Superior temporal gyrus (tissue), 1 donor: Measurements from ENCODE around the gene MROH2B.
"Not testable (repeated sequence)": the region's sequence is repeated elsewhere in the genome, so short reads cannot be mapped to it uniquely, and the experiment has no call there.

Experiments used
- DNase-seq: peaks from one replicate; pipeline ENCODE4 v3.0.0-alpha.2; 2016; ENCODE audit errors: extremely low spot score

The MROH2B gene

GRCh38 chr5:41022600-41022999, 48.5 kb downstream of the MROH2B start:
- DNase-seq: not testable (repeated sequence)

GRCh38 chr5:41012318-41012717, 58.8 kb downstream of the MROH2B start:
- no peak for DNase-seq

- no peak for DNase-seq
These were observed 60.6 kb downstream of the MROH2B start for GRCh38 chr5:41010572-41010971.

GRCh38 chr5:41009232-41009631, 61.9 kb downstream of the MROH2B start:
- DNase-seq: no peak

GRCh38 chr5:41004931-41005330, 66.2 kb downstream of the MROH2B start:
- DNase-seq: no peak

- no peak for DNase-seq
These were observed 67.3 kb downstream of the MROH2B start for GRCh38 chr5:41003670-41004376.

GRCh38 chr5:40999966-41000365, 71.2 kb downstream of the MROH2B start:
- DNase-seq: no peak

- DNase-seq: no peak
These were observed 72.0 kb downstream of the MROH2B start for GRCh38 chr5:40999142-40999541.

GRCh38 chr5:40995801-40996586, 75.1 kb downstream of the MROH2B start:
- no peak for DNase-seq

GRCh38 chr5:40991981-40992559, 79.1 kb downstream of the MROH2B start:
- no peak for DNase-seq

- DNase-seq: no peak
These were observed 79.8 kb downstream of the MROH2B start for GRCh38 chr5:40991168-40991980.

GRCh38 chr5:40988746-40989510, 82.2 kb downstream of the MROH2B start:
- DNase-seq: no peak

GRCh38 chr5:40987349-40987748, 83.8 kb downstream of the MROH2B start:
- no peak for DNase-seq

- no peak for DNase-seq
These were observed 84.5 kb downstream of the MROH2B start for GRCh38 chr5:40986666-40987065.

GRCh38 chr5:40985501-40985900, 85.6 kb downstream of the MROH2B start:
- no peak for DNase-seq

GRCh38 chr5:40984884-40985283, 86.3 kb downstream of the MROH2B start:
- no peak for DNase-seq

- DNase-seq: no peak
These were observed 87.4 kb downstream of the MROH2B start for GRCh38 chr5:40983781-40984180.

GRCh38 chr5:40981420-40981819, 89.7 kb downstream of the MROH2B start:
- DNase-seq: no peak

GRCh38 chr5:40976836-40977235, 94.3 kb downstream of the MROH2B start:
- DNase-seq: no peak

GRCh38 chr5:40976041-40976440, 95.1 kb downstream of the MROH2B start:
- no peak for DNase-seq

- no peak for DNase-seq
These were observed 97.7 kb downstream of the MROH2B start for GRCh38 chr5:40973364-40974004.
